Thymus (tissue), 11 donors: ENCODE data around the gene GRID2. TPM values are rescaled to one million over a fixed set of nuclear protein-coding genes. Genes with fewer than 3 reads are reported as not detected.

Source experiments
- DNase-seq, 9 donors: peaks; one replicate each; pipeline ENCODE4 v3.0.0-alpha.2; 2013; ENCODE audit warnings: low spot score in 9 of 9, low read depth in 6 of 9, missing footprints in 1 of 9
- H3K27ac ChIP-seq, 2 donors: one replicate each; pipeline ENCODE4 v1.5.1; 2013; ENCODE audit warnings: control low read depth in 1 of 2, low read depth in 1 of 2, low read length in 1 of 2, mild to moderate bottlenecking in 1 of 2, moderate library complexity in 1 of 2
- H3K27me3 ChIP-seq, 2 donors: one replicate each; pipeline ENCODE4 v1.5.1; 2013; ENCODE audit warnings: low read length in 1 of 2; ENCODE audit not compliant: control insufficient read depth in 2 of 2, insufficient read depth in 1 of 2
- H3K36me3 ChIP-seq, 2 donors: one replicate each; pipeline ENCODE4 v1.5.1; 2013; ENCODE audit warnings: low read length in 1 of 2, mild to moderate bottlenecking in 1 of 2, moderate library complexity in 1 of 2; ENCODE audit not compliant: control insufficient read depth in 2 of 2, insufficient read depth in 2 of 2
- H3K4me1 ChIP-seq, 2 donors: one replicate each; pipeline ENCODE4 v1.5.1; 2013; ENCODE audit warnings: low read length in 2 of 2; ENCODE audit not compliant: control insufficient read depth in 2 of 2, insufficient read depth in 2 of 2
- H3K4me3 ChIP-seq, 2 donors: one replicate each; pipeline ENCODE4 v1.5.1; 2013; ENCODE audit warnings: low read length in 2 of 2, control low read depth in 1 of 2, mild to moderate bottlenecking in 1 of 2
- H3K9me3 ChIP-seq, 2 donors: one replicate each; pipeline ENCODE4 v1.5.1; 2013; ENCODE audit warnings: low read length in 1 of 2, mild to moderate bottlenecking in 1 of 2; ENCODE audit not compliant: control insufficient read depth in 2 of 2, insufficient read depth in 1 of 2
- WGBS: extraction: QIAGEN DNeasy Blood & Tissue Kit; methylation state at CpG from one replicate; pipeline ENCODE4 v1.1.7; 2013; 5-methylcytosine and 5-hydroxymethylcytosine counted together
- polyA plus RNA-seq: library from polyadenylated mRNA; stranded (reverse); fragments of 200-250 nt; gene quantifications from one replicate; pipeline ENCODE4 v1.2.3, GENCODE V29; 2013
- total RNA-seq: library from RNA; stranded (reverse); fragments of 120-200 nt; gene quantifications from one replicate; pipeline ENCODE4 v1.2.4, GENCODE V29; 2013
- donor health status: healthy.

The GRID2 gene
- total and polyA plus RNA-seq, 2 donors, result 0.05 to 0.09 TPM

DNA sequence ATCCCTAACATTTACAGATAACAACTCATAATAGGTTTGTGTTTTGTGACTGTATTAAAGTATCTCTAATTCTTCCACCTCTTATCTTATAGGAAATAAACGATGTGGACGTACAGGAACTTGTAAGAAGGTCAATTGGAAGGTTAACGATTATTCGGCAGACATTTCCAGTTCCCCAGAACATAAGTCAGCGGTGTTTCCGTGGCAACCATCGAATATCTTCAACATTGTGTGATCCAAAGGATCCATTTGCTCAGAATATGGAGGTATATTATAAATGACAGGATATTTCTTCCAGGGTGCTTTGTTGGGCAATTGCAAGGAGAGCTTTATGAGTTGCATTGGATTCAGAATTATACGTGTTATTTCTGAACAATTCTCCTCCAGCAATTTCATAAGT lies 912.9 kb downstream of the GRID2 start:
- H3K4me3 ChIP-seq, result no peak overlapping the region
- no peaks in the 10 kb centered on the region for H3K36me3 ChIP-seq
- WGBS, result 94% methylated on average over 8 of the region's 8 CpGs
- DNase-seq, result no peak
- H3K27ac ChIP-seq, result no peak overlapping the region
- no peaks in the 10 kb centered on the region for H3K9me3 ChIP-seq
- no peaks in the 10 kb centered on the region for H3K27me3 ChIP-seq
- no peaks in the 10 kb centered on the region for H3K4me1 ChIP-seq

DNA sequence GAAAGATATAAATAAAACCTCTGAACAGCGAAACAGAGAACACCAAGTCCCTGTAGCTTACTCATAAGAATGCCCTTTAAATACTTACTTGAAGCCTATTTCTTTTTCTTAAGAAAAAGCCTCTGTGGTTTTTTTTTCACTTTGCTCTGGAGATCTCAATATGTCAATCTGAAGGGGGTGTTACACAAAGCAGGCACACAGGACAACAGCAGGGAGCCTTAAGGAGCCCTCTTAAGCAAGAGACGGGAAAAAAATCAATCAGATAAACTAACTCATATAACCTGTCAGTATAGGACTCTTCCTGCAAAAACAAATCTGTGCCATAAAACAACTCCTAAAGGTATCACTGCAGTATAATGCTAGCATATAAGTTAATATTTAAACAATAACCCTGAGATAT lies 913.7 kb downstream of the GRID2 start:
- no peak overlapping the region for H3K4me3 ChIP-seq
- H3K36me3 ChIP-seq, result no peaks in the 10 kb centered on the region
- no peak overlapping the region for H3K27ac ChIP-seq
- DNase-seq, result no peak
- H3K9me3 ChIP-seq, result no peaks in the 10 kb centered on the region
- WGBS, result 93% methylated on average over 2 of the region's 2 CpGs
- H3K27me3 ChIP-seq, result no peaks in the 10 kb centered on the region
- H3K4me1 ChIP-seq, result no peaks in the 10 kb centered on the region

DNA sequence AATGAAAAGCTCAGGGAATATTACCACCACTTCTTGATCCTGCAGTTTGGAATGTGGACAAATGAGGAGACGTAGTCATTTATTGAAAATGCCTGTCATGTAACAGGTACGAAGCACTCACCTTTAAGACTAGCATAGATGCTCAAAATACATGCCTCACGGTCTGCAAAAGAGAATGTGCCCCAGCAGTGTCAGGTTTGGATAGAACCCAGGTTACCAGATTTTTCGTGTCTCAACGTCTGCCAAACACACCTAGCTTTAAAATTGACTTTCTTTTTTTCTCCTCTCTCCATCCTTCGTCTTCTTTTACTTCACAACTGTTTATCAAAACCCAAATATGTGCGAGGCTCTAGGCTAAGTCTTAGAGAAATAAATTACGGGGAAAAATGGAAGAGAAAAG lies 918.0 kb downstream of the GRID2 start:
- no peaks in the 10 kb centered on the region for H3K27me3 ChIP-seq
- no peaks in the 10 kb centered on the region for H3K36me3 ChIP-seq
- H3K27ac ChIP-seq, result no peak overlapping the region
- no peak overlapping the region for H3K4me3 ChIP-seq
- 91% methylated on average over 8 of the region's 8 CpGs for WGBS
- no peaks in the 10 kb centered on the region for H3K4me1 ChIP-seq
- no peaks in the 10 kb centered on the region for H3K9me3 ChIP-seq
- no peak for DNase-seq

GRCh38 chr4:93228021-93228420 lies 924.3 kb downstream of the GRID2 start:
- no peak for DNase-seq
- Histone ChIP-seq H3K9me3 (no peaks in the 10 kb centered on the region), H3K27ac (no peak overlapping the region), H3K27me3 (no peaks in the 10 kb centered on the region), H3K4me1 (no peaks in the 10 kb centered on the region), H3K4me3 (no peak overlapping the region), H3K36me3 (no peaks in the 10 kb centered on the region)
- WGBS, result 91% methylated on average over 3 of the region's 3 CpGs

- Histone ChIP-seq H3K4me1 (no peaks in the 10 kb centered on the region), H3K4me3 (no peak overlapping the region), H3K9me3 (no peaks in the 10 kb centered on the region), H3K36me3 (no peaks in the 10 kb centered on the region), H3K27me3 (no peaks in the 10 kb centered on the region), H3K27ac (no peak overlapping the region)
- no peak for DNase-seq
- WGBS, result 82% methylated on average over 2 of the region's 2 CpGs
Observed at GRCh38 chr4:93232883-93233282, 929.1 kb downstream of the GRID2 start.

DNA sequence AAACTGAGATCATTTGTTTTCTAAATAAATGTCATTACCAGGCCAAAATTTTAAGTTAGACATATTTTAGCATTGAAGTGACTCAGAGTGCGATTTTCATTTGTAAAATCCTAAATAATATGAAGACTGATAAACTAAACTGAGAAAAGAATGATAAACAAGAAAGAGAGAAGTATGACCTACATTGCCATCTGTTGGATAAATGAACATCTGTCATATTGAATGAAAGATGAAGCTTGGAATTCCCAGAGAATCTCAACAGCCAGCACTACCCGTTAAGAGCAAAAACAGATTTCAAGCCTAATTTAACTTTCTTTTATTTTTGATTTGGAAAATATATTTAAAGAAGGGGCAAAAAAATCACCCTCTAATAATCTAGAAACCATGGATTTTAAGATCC lies 933.8 kb downstream of the GRID2 start:
- Histone ChIP-seq H3K27ac (no peak overlapping the region), H3K4me3 (no peak overlapping the region), H3K36me3 (no peaks in the 10 kb centered on the region), H3K9me3 (no peaks in the 10 kb centered on the region), H3K4me1 (no peaks in the 10 kb centered on the region), H3K27me3 (no peaks in the 10 kb centered on the region)
- WGBS, result 92% methylated on average over 2 of the region's 2 CpGs
- DNase-seq, result no peak

DNA sequence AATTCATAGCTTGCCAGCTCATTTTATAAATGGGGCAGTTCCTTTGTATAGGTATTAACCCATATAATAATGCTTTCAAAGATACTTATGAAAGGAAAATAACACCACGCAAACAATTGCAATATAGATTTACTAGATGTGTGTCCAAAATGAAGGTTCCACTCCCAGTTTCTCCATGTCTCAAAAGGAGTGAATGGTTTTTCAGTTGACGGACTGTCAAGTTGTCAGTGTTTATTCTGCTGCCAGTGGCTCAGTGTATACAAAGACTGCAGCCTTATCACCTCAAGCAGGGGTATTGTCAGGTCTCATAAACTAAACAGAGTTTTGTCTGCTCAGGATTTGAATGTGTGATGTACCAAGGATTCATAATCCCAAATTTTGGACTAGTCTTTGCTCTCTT lies 939.5 kb downstream of the GRID2 start:
- WGBS, result 95% methylated on average over 2 of the region's 2 CpGs
- no peaks in the 10 kb centered on the region for H3K27me3 ChIP-seq
- no peaks in the 10 kb centered on the region for H3K9me3 ChIP-seq
- no peaks in the 10 kb centered on the region for H3K4me1 ChIP-seq
- no peaks in the 10 kb centered on the region for H3K36me3 ChIP-seq
- DNase-seq, result no peak
- H3K27ac ChIP-seq, result no peak overlapping the region
- H3K4me3 ChIP-seq, result no peak overlapping the region

DNA sequence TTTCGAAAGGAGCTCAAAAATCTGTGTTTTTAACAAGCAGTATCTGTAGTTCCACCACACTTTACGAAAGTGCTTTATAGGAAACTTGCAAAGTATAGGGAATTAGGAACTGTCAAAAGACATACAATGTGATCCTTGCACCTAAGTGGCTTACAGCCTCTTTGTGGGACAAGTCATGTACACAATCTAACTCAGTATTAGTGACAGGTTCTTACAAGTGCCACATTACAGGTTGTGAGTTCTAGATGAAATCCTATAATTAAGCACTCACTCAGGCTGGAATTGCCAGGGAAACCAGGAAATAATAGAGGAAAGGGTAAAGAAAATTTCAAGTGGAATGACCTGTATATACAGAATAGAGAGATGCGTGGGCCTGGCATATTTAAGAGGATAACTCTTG lies 957.4 kb downstream of the GRID2 start:
- DNase-seq, result no peak
- H3K4me3 ChIP-seq, result no peak overlapping the region
- WGBS, result 95% methylated on average over 3 of the region's 3 CpGs
- H3K9me3 ChIP-seq, result no peaks in the 10 kb centered on the region
- H3K27ac ChIP-seq, result no peak overlapping the region
- H3K27me3 ChIP-seq, result no peaks in the 10 kb centered on the region
- no peaks in the 10 kb centered on the region for H3K36me3 ChIP-seq
- no peaks in the 10 kb centered on the region for H3K4me1 ChIP-seq

GRCh38 chr4:93263166-93263565 lies 959.4 kb downstream of the GRID2 start:
- H3K9me3 ChIP-seq, result no peaks in the 10 kb centered on the region

GRCh38 chr4:93267747-93268146 lies 964.0 kb downstream of the GRID2 start:
- no peak overlapping the region for H3K27ac ChIP-seq

More at GRCh38 chr4:93263166-93263565, 959.4 kb downstream of the GRID2 start:
- no peaks in the 10 kb centered on the region for H3K36me3 ChIP-seq
- H3K27ac ChIP-seq, result no peak overlapping the region
- no peak for DNase-seq
- no peaks in the 10 kb centered on the region for H3K4me1 ChIP-seq
- no peak overlapping the region for H3K4me3 ChIP-seq
- no peaks in the 10 kb centered on the region for H3K27me3 ChIP-seq
- WGBS, result 28% methylated on average over 1 of the region's 1 CpG

More at GRCh38 chr4:93267747-93268146, 964.0 kb downstream of the GRID2 start:
- no peaks in the 10 kb centered on the region for H3K27me3 ChIP-seq
- no peak overlapping the region for H3K4me3 ChIP-seq
- no peaks in the 10 kb centered on the region for H3K36me3 ChIP-seq
- no peaks in the 10 kb centered on the region for H3K9me3 ChIP-seq
- no peak for DNase-seq
- 96% methylated on average over 3 of the region's 3 CpGs for WGBS
- no peaks in the 10 kb centered on the region for H3K4me1 ChIP-seq
